Ishikawa (cell line): ENCODE results near the gene TFB2M.

Source experiments
- CEBPB ChIP-seq: IDR thresholded peaks from 2 replicates; pipeline ENCODE4 v1.6.1; 2012
- CREB1 ChIP-seq: IDR thresholded peaks from 2 replicates; pipeline ENCODE4 v1.6.1; 2012; ENCODE audit warnings: low read depth
- EGR1 ChIP-seq: IDR thresholded peaks from 2 replicates; pipeline ENCODE4 v1.6.1; 2012
- EP300 ChIP-seq: IDR thresholded peaks from 2 replicates; pipeline ENCODE4 v1.6.1; 2012; ENCODE audit warnings: borderline replicate concordance
- NFIC ChIP-seq: IDR thresholded peaks from 2 replicates; pipeline ENCODE4 v1.6.1; 2012
- RAD21 ChIP-seq: IDR thresholded peaks from 2 replicates; pipeline ENCODE4 v1.6.1; 2012; ENCODE audit warnings: low read depth
- TAF1 ChIP-seq: IDR thresholded peaks from 2 replicates; pipeline ENCODE4 v1.6.1; 2012; ENCODE audit warnings: low read depth, mild to moderate bottlenecking
- TCF12 ChIP-seq: IDR thresholded peaks from 2 replicates; pipeline ENCODE4 v1.6.1; 2012; ENCODE audit warnings: low read depth
- USF1 ChIP-seq: IDR thresholded peaks from 2 replicates; pipeline ENCODE4 v1.6.1; 2012
- YY1 ChIP-seq: IDR thresholded peaks from 2 replicates; pipeline ENCODE4 v1.6.1; 2012; ENCODE audit warnings: low read depth
- ZBTB7A ChIP-seq: IDR thresholded peaks from 2 replicates; pipeline ENCODE4 v1.6.1; 2012; ENCODE audit warnings: low read depth
- TF ChIP-seq, protein P1 (sequence below): IDR thresholded peaks from 2 replicates; pipeline ENCODE4 v1.6.1; 2012

GRCh38 chr1:246577082-246577719 is 11.1 kb upstream of the TFB2M start:
- TF ChIP-seq TCF12: no peak
- no peak for TF ChIP-seq TAF1
- TF ChIP-seq EGR1: no peak
- TF ChIP-seq, protein P1, sequence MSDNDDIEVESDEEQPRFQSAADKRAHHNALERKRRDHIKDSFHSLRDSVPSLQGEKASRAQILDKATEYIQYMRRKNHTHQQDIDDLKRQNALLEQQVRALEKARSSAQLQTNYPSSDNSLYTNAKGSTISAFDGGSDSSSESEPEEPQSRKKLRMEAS: no peak
- TF ChIP-seq EP300: no peak
- no peak for TF ChIP-seq RAD21
- TF ChIP-seq USF1: no peak
- TF ChIP-seq CREB1: no peak
- no peak for TF ChIP-seq YY1
- no peak for TF ChIP-seq CEBPB
- TF ChIP-seq NFIC: no peak
- no peak for TF ChIP-seq ZBTB7A
